Left lung (tissue), 10 donors: ENCODE results near the gene C1QTNF8. TPM values are rescaled to one million over a fixed set of nuclear protein-coding genes. Genes with fewer than 3 reads are reported as not detected.

Source experiments
- ATAC-seq: fragments of 200-7000 bp; cut with Tn5 transposase; one replicate; pipeline ENCODE4 v1.9.1; 2020; ENCODE audit warnings: moderate library complexity
- DNase-seq, 4 donors: peaks; one replicate each; pipeline ENCODE4 v3.0.0-alpha.2; 2013 to 2020
- H3K27ac ChIP-seq, 2 donors: fragments of 200-600 bp; sonication (generic) in 1 of 2; one replicate each; pipeline versions ENCODE4 v1.5.0 to v1.8.0; 2020 to 2021
- H3K27me3 ChIP-seq, 2 donors: fragments of 200-600 bp; sonication (generic) in 1 of 2; one replicate each; pipeline versions ENCODE4 v1.5.0 to v1.8.0; 2020 to 2021
- H3K36me3 ChIP-seq, 2 donors: fragments of 200-600 bp; sonication (generic) in 1 of 2; one replicate each; pipeline versions ENCODE4 v1.5.0 to v1.8.0; 2020 to 2021
- H3K4me1 ChIP-seq, 2 donors: fragments of 200-600 bp; one replicate each; pipeline ENCODE4 v1.8.0; 2021
- H3K4me3 ChIP-seq, 2 donors: fragments of 200-600 bp; sonication (generic) in 1 of 2; one replicate each; pipeline versions ENCODE4 v1.5.0 to v1.8.0; 2020 to 2021; ENCODE audit warnings: mild to moderate bottlenecking in 1 of 2
- H3K9me3 ChIP-seq, 2 donors: fragments of 200-600 bp; sonication (generic) in 1 of 2; one replicate each; pipeline versions ENCODE4 v1.5.0 to v1.8.0; 2020 to 2021
- intact Hi-C, 2 donors: fragments of 100-400 bp; cut with DNase I; formaldehyde crosslinking; loops; one replicate each; pipeline versions ENCODE4 v1.11.2 to v1.14.2; 2022
- polyA plus RNA-seq, 6 donors: library from polyadenylated mRNA; unstranded; fragments of 120-200 nt; gene quantifications; one replicate each; pipeline ENCODE4 v1.2.1, GENCODE V29; 2013; ENCODE audit not compliant: insufficient read length in 6 of 6
- total RNA-seq, 2 donors: library from RNA; stranded (reverse); fragmentation: NEBNext Ultra II Directional; extraction: Animal tissue kit (Norgen Biotek cat#: 25700); gene quantifications; one replicate each; pipeline ENCODE4 v1.2.1, GENCODE V29; 2021
- TF ChIP-seq, protein P1 (sequence below), 2 donors: fragments of 200-600 bp; sonication (generic) in 1 of 2; IDR thresholded peaks; one replicate each; pipeline versions ENCODE4 v1.5.0 to v1.8.0; 2021; ENCODE audit warnings: antibody characterized with exemption in 2 of 2
- donor health status: DM: no; HTN: yes; CAD: no.
- donor health status: DM: no; HTN: no; CAD: no.

The C1QTNF8 gene
- total and polyA plus RNA-seq, 8 donors, result 0.10 to 0.23 (median 0.10) TPM; not detected in 5

DNA sequence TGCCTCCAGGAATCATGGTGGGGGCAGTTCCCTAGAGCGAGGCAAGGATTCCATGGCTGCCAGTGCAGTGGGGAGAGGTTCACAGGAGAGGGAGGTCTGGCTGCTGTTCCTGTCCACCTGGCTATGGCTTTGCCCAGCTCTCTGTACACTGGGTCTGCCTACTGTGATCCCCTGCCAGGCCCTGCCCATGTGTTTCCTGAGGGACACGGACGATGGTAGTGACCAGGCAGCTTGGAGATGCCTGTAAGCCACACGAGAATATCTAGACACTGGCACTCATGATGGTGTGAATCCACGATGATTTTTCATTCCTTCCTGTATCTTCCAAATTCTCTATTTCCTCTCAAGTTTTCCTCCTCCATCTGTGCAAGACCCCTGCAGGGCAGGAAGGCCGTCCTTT, 11.1 kb downstream of the C1QTNF8 start:
- H3K27me3 ChIP-seq, result peaks cover 19 to 99% of the 10 kb centered on the region in 2 donors
- DNase-seq (no peak), ATAC-seq (no peak)
- no peak overlapping the region for H3K4me3 ChIP-seq
- no peaks in the 10 kb centered on the region for H3K36me3 ChIP-seq
- intact Hi-C loops, result no loop called here
- no peak overlapping the region for H3K27ac ChIP-seq
- H3K4me1 ChIP-seq, result peaks cover 0 to 4% of the 10 kb centered on the region in 2 donors
- TF ChIP-seq, protein P1, sequence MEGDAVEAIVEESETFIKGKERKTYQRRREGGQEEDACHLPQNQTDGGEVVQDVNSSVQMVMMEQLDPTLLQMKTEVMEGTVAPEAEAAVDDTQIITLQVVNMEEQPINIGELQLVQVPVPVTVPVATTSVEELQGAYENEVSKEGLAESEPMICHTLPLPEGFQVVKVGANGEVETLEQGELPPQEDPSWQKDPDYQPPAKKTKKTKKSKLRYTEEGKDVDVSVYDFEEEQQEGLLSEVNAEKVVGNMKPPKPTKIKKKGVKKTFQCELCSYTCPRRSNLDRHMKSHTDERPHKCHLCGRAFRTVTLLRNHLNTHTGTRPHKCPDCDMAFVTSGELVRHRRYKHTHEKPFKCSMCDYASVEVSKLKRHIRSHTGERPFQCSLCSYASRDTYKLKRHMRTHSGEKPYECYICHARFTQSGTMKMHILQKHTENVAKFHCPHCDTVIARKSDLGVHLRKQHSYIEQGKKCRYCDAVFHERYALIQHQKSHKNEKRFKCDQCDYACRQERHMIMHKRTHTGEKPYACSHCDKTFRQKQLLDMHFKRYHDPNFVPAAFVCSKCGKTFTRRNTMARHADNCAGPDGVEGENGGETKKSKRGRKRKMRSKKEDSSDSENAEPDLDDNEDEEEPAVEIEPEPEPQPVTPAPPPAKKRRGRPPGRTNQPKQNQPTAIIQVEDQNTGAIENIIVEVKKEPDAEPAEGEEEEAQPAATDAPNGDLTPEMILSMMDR (IDR thresholded peaks at IDR 0.05), result no peak
- peaks cover 0 to 27% of the 10 kb centered on the region in 2 donors for H3K9me3 ChIP-seq

DNA sequence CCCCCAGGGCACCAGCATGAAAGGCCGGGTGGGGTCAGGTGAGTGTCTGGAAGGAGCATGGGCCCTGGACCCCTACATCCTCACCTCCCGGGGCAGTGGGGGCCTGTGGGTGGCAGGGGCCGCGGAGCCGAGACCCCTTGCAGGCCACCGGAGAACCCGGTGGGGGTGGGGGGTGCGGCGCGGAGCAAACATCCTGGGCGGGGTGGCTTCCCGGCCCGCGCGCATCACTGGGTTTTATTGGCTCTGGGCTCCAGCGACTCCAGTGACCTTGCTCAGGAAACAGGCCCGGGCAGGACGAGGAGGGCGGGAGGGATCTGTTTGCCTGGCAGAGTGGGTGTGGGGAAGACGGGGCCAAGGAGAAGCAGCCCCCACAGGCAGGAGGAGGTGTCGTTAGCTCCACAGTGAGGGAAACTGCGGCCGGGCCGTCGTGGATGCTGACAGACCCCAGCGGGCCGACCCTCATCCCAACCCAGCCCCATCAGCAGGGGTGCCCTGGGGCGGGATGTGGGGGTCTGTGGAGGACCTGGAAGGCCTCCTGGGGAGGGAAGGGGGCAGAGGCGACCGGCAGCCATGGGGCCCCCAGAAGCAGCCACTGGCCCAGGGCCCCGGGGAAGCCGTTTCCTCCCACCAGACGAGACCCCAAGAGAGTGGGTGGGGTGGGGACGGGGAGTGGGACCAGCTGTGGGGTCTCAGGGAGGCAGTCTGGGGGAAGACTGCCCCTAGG, 12.9 kb downstream of the C1QTNF8 start:
- intact Hi-C loops, result no loop called here
- H3K27ac ChIP-seq, result no peak overlapping the region
- H3K4me3 ChIP-seq, result no peak overlapping the region
- DNase-seq, result no peak
- no peaks in the 10 kb centered on the region for H3K36me3 ChIP-seq
- H3K27me3 ChIP-seq, result peaks cover 5 to 99% of the 10 kb centered on the region in 2 donors
- ATAC-seq, result no peak
- TF ChIP-seq, protein P1 (IDR thresholded peaks at IDR 0.05), result no peak
- H3K4me1 ChIP-seq, result no peaks in the 10 kb centered on the region
- peaks cover 0 to 27% of the 10 kb centered on the region in 2 donors for H3K9me3 ChIP-seq

DNA sequence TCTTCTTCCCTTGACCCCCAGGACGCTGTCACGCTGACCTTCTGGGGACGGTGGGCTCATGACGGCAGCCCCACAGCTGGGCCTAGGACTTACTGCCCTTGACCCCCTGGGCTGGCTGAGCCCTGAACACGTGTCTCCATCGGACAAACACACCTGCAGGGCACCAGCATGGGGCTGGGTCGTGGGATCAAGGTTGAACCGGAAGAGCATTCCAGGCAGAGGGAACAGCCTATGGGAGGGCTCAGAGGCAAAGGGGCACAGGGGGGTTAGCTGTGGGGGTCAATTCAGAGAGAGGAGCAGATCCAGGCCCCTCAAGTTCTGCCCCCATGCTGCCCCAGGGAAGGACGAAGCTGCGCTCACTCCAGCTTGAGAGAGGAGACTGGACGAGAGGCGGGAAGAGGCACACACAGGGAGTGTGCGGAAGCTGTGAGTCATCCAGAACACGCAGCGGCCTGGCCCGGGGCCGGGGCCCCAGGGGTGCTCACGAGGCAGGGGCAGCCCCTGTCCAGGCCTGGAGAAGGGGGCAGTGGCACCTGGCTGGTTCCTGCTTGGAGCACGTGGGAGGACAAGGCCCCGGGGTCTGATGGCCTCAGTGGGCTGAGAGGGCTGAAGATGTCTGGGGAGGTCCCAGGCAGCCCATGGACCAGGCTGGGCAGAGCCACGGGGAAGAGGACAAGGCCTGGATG, 13.6 kb downstream of the C1QTNF8 start:
- Histone ChIP-seq H3K27ac (no peak overlapping the region), H3K4me3 (no peak overlapping the region), H3K27me3 (peaks cover 0 to 99% of the 10 kb centered on the region in 2 donors), H3K36me3 (no peaks in the 10 kb centered on the region), H3K4me1 (no peaks in the 10 kb centered on the region), H3K9me3 (peaks cover 0 to 27% of the 10 kb centered on the region in 2 donors)
- intact Hi-C loops, result no loop called here
- DNase-seq (no peak), ATAC-seq (no peak)
- TF ChIP-seq, protein P1 (IDR thresholded peaks at IDR 0.05), result no peak

DNA sequence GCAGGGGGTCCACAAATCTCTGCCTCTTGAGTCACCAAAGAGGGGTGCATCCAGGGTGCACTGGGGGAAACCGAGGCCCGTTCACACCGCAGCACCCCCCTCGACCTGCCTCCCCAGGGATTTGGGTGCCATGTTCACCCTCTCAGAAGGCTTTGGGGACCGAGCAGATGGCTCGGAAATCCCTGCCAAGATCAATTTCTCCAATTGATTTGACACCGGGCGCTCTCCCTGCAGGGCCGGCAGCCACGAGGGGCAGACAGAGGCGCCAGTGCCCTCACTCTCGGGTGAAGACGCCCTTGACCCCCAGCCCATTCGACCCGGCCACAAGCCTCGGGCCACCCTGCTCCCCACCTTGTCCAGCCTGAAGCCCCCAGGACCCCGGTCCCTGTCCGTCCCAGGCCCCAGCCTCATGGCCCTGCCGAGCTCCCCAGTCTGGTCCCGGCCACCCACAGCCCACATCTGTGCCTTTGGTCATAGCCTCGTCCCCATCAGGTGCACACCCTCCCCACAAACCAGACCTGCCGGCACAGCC, 14.2 kb downstream of the C1QTNF8 start:
- no peak overlapping the region for H3K4me3 ChIP-seq

More for the DNA sequence above, 14.2 kb downstream of the C1QTNF8 start:
- Histone ChIP-seq H3K27ac (no peak overlapping the region), H3K36me3 (no peaks in the 10 kb centered on the region), H3K9me3 (peaks cover 0 to 27% of the 10 kb centered on the region in 2 donors), H3K4me1 (no peaks in the 10 kb centered on the region), H3K27me3 (peaks cover 0 to 99% of the 10 kb centered on the region in 2 donors)
- ATAC-seq, result no peak
- intact Hi-C loops, result no loop called here
- no peak for DNase-seq
- TF ChIP-seq, protein P1 (IDR thresholded peaks at IDR 0.05), result no peak
